HG03159 (cell line): Measurements from ENCODE around the gene RAP2C.
"Not testable (repeated sequence)": the region's sequence is repeated elsewhere in the genome, so short reads cannot be mapped to it uniquely, and the experiment has no call there.

ENCODE experiments used
- ATAC-seq: cut with Tn5 transposase; IDR thresholded peaks from one replicate; pipeline ENCODE4 v1.9.1; 2021; ENCODE audit warnings: mild to moderate bottlenecking, moderate library complexity; ENCODE audit not compliant: unreplicated experiment

The RAP2C gene

DNA sequence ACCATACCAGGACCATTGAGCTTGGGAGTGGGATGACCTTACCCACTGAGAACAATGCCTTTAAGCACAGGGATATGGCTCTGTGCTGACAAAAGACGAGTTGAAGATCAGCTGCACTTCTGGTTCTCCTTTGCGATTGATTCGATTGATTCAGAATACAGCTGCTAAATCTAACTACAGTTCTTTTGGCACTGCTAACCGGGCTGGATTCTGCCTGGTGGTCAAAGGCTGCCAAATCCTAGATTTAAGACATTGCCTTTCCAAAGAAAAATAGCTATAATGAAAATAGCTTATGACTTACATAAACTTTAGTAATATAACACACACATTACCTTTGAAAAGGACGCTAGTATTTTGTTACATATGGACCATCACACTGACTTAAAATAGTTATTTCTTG, 18.3 kb downstream of the RAP2C start:
- ATAC-seq = no peak

DNA sequence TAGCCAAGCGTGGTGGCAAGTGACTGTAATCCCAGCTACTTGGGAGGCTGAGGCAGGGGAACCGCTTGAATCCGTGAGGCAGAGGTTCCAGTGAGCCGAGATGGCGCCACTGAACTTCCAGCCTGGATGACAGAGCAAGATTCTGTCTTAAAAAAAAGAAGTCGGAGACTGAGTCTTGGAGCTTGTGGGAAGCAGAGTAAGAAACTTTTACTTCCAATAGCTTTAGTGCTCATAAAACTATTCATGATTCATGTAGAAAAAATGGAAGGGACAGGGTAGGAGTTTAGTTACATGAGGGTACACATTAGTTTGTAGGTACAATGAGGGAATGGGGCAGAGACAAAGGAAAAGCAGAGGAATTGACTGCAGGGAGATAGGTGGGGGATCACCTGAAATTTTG, 19.3 kb downstream of the RAP2C start:
- ATAC-seq = no peak

DNA sequence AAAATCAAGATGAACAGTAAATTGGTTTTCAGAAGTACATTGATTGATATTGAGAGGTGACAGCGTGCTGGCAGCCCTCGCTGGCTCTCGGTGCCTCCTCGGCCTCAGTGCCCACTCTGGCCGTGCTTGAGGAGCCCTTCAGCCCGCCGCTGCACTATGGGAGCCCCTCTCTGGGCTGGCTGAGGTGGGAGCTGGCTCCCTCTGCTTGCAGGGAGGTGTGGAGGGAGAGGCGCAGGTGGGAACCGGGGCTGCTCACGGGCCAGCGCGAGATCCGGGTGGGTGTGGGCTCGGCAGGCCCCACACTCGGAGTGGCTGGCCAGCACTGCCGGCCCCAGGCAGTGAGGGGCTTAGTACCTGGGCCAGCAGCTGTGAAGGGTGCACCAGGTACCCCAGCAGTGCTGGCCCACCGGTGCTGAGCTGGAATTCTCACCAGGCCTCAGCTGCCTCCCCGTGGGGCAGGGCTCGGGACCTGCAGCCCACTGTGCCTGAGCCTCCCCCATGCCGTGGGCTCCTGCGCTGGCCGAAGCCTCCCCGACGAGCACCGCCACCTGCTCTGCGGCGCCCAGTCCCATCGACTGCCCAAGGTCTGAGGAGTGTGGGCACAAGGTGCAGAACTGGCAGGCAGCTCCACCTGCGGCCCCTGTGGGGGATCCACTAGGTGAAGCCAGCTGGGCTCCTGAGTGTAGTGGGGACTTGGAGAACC, 25.2 kb downstream of the RAP2C start:
- ATAC-seq = no peak

DNA sequence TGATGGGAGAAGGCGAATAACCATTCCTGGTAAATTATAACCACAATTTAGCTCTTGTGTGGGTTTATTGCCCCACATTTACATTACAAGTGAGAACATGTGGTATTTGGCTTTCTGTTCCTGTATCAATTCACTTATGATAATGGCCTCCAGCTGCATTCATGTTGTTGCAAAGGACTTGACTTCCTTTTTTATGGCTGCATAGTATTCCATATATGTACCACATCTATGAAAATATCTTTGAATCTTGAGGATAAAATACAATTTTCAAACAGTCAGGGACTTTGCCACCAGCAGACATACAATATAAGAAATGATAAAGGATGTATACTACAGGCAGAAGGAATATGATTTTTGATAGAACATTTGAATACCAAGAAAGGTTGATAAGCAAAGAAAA, 27.3 kb downstream of the RAP2C start:
- no peak for ATAC-seq

DNA sequence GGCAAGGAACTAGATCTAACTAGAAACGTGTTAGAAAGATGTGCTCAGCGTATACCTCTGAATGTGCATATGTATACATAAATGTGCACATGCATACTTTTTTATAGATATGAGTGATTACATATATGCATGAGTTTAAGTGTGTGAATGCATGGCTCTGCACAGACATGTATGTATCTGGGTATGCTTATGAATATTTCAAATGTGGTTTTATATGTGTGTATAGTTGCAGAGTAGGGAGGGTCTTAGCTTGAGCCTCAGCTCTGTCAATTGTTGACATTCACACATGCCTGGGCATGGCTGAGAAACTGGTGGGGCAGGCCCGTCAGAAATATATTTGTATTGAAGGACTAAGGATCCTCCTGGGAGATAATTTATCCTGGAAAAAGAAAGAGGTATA, 31.1 kb downstream of the RAP2C start:
- ATAC-seq = no peak

DNA sequence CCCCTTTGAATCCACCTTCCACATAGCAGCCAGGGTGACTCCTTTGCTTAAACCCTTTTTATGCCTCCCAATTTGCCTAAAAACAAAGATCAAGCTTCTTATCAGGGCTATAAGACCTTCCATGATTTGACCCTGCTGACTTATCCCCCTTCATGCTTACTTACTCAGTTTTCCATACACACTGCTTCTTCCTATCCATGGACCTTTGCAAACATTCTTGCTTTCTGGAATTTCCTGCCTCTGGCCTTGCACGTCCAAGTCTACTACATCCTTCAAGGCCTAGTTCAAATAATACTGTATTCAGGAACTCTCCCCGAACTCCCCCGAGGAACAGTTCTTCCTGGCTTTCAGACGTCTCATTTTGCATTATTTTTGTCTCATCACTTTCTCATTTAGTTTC, 31.8 kb downstream of the RAP2C start:
- no peak for ATAC-seq

DNA sequence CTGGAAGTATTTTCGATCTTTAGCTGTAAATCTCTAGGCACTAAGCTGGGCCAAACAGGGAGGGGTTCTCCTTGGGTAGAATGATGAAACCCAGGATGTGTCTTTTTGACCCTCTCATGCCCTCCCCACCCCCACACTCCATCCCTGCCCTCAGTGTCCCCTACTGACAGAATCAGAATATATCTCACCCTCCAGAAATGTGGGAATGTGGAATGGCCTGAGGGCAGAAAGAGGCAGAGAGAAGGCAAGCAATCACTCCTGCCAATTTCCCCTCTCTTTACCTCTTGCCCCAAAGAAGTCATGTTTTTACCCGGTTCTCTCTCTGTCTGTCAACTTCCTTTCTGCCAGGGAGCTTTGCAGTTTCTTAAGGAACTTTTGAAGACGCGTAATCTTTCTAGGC, 34.4 kb downstream of the RAP2C start:
- ATAC-seq = no peak

DNA sequence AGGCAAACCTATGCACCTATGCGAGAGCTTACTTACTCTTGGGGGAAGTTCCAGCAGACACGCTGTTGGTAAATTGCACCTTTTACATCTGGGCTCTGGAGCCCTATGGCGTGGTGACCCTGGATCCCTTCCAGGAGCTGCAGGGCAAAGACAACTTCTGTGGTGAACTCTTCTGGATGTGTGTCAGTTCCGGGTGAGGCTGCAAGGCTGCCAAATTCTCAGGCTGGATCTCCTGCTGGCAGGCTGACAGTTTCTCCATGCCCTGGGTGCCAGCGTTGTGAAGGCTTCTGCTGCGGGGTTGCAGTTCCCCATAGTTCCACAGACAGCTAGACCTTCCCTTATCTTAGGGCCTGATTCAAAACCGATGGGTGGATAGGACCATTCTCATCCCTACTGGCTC, 37.9 kb downstream of the RAP2C start:
- ATAC-seq = no peak

DNA sequence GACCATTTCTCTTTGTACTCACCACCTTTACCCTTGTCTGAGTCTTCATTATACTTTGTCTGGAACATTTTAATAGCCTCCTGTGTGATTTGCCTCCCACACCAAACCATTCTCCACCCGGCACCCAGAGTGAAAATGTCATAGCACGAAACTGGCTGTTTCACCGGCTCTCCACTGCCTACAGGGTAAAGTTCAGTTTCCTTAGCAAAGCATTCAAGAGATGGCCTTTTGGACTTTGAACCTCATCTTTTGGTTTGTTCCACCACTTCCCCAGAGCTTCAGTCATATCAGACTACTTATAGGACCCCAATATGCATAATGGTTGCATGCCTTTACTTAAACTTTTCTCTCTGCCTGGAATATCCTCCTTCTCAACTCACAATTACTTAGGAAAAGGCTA, 38.3 kb downstream of the RAP2C start:
- ATAC-seq = no peak

DNA sequence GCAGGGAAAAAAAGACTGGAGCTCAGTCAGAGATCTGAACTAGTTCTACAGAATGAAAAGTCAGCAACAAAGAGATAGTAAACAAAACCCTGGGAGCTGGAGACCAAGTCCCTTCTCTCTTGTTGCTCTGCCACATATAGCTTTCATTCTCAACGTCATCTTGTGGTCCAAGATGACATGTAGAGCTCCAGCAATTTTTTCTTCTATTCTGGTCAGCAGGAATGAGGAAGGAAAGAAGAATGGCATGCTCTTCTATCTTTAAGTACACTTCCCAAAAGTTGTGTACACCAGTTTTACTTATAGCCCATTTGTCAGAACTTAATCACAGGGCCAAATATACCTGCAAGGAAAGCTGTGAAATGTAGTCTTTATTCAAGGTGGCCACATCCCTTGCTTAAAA, 45.6 kb downstream of the RAP2C start:
- no peak for ATAC-seq

DNA sequence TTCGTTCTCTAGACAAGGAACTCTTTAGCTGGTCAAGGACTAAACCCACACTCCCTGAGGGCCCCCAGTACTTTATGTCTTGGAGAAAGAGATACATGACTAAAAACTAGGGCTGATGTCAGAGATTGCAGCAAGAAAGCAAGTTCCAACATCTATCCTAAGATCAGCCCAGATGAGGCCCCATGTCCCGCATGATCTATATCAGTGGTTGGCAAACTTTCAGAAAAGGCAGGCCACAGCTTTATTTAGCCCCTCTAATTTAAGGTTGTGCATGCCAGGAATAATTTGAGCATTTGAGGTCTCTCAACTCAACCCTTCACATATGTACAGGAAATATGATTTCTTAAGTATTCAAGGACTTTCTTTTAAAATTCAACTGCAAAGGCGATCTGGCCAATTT, 47.4 kb downstream of the RAP2C start:
- ATAC-seq = no peak

DNA sequence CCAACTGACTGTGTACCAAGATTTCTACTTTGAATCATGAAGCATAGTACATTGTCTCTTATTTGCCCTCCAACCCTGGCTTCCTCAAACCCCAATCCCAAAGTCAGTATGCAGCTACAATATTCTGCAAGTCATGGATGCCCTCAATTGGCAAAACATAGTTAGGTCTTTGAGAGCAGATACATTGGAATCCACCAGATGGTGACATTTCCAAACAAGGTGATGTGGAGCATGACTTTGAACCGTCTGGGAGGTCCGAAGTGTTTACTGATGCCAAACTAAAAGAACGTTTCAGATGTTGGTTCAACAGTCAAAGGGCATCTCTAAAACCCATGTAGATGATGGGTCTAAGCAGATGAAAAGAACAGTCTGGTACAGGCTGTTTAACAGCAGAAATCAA, 47.8 kb downstream of the RAP2C start:
- no peak for ATAC-seq

DNA sequence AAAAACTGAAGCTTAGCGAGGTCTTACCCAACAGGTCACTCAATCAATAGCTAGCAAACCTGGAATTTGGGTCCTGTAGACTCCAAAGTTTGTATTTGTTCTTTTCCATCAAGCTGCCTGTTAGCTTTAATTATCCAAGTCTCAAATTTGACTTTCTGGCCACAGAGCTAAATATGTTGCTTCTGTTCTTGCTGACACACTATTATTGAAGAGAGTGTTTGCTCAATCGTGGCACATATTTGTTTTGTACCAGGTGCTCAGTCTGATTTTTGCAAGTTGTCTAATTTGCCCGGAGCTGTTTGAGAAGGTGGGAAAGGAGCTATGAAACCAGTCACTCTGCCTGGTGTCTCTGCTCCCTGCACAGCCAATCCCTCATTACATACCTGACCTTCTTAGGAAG, 49.7 kb downstream of the RAP2C start:
- no peak for ATAC-seq

DNA sequence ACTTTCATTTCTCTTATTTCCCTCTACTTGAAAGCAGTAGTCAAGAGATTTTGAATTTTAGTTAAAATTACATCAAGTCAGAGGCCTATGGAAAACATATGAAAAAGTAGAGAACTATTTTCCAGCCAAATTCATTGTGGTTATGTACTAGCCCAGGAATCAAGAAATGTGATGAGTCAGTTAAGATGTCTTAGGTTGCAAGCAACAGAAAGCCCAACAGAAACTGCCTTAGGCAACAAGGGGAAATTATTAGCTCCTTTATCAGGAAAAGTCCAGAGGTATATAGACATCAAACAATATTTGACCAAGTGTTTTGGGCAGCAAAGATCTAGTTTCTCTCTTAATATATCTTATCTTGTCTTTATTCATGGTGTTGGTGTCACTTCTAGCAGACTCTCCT, 53.6 kb downstream of the RAP2C start:
- ATAC-seq = no peak

DNA sequence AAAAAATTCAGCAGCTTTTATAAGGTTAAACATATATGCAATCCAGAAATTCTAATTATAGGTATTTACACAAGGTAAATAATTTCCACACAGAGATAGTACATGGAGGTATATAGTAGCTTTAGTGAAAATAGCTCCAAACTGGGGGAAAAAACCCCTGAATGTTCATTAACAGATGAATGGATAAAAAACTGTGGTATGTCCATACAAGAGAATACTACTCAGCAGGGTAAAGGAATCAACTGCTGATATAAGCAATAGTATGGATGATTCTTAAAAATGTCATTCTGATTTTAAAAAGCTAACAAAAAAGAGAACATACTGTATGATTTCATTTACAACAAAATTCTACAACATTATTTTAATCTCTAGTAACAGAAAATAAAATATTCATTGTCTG, 54.2 kb downstream of the RAP2C start:
- no peak for ATAC-seq

DNA sequence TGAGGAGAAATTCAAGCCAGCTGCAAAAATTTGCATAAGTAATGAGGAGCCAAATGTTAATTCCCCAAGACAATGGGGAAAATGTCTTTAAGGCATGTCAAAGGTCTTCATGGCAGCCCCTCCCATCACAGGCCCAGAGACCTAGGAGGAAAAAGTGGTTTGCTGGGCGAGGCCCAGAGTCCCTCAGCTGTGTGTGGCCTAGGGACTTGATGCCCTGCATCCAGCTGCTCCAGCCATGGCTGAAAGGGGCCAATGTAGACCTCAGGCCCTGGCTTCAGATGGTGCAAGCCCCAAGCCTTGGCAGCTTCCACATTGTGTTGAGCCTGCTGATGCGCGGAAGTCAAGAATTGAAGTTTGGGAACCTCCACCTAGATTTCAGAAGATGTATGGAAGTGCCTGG, 56.2 kb downstream of the RAP2C start:
- ATAC-seq = not testable (repeated sequence)

DNA sequence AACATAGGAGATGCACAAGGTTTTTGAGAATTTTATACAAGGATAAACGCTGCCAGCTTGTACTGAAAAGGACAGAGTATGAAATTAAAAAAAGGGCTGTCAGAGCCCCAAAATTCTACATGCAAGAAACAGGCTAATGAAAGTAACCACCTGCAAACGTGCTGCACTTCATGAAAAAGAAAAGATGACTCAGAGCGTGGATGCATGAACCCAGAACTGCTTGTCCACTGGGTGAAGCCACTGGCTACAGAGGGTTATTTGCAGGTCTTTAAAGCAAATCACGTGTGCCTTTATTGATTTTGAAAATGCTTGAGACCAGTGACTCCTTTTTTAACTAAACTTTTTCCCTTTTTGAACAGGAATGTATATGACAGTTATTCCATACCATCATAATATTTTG, 66.1 kb downstream of the RAP2C start:
- ATAC-seq = no peak
